Esophagus mucosa (tissue), 1 donor: ENCODE measurements around the gene METTL25B. TPM values are rescaled to one million over a fixed set of nuclear protein-coding genes. Genes with fewer than 3 reads are reported as not detected.
"Not testable (repeated sequence)": the region's sequence is repeated elsewhere in the genome, so short reads cannot be mapped to it uniquely, and the experiment has no call there.

Experiments
- ATAC-seq: fragments of 200-7000 bp; cut with Tn5 transposase; one replicate; pipeline ENCODE4 v1.9.1; 2020
- total RNA-seq: library from RNA; stranded (reverse); gene quantifications from one replicate; pipeline ENCODE4 v1.2.4, GENCODE V29; 2023
- donor health status: DM: yes; HTN: yes; CAD: no.

METTL25B gene
- total RNA-seq, 1 donor from 2014 or later: 23.5 TPM

DNA sequence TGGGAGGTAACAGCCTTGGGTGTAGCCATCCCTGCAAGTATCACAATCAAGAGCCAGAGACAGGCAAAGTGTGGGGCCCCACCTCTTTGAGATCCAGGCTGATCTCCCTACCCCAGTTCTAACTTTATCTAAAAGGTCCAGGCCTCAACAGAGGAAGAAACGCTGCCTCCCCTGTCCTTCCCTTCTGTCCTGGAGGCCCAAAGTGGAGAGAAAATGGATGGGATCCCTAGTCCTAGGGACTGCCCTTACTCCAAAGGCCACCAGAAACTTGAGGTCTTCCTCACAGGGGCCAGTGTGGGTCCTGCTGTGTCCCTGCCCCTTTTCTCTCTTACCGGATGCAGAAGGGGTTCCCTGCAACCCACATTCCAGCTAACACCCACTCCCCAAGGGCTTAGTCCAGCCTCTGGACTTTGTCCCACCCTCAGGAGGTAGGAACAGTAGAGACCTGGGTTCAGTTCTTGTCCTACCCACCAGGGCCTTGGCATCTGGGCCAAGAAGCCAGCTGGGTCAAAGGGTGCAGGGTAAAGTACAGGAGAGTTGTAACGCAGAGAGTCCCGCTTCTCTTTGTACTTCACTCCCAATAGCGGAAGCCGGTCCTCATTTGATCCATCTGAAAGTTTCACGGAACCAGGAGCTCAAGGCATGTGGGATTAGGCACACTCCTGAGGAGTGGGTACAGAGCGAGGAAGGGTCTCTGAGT lies 21.3 kb downstream of the METTL25B start:
- no peak for ATAC-seq

DNA sequence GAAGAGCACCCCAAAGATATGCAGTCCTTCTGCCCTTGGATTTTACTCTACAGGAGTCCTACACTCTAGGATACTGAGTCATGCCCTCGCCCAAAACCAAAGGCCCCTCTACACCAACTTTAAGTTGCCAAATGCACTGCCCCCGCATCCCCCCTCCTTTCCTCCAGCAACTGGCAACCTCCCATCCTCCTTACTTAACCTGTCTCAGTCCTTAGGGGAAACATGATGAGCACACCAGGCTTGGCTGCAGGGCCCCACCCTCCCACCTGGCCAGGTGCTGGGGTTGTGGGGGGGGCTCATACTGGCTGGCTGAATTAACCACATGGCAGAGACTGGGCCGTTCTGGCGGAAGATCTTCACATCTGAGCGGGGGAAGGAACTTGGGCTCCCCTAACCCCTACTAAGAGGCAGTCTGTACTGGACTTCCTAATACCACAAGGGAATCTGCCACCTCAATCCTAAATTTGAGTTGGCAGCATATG lies 22.0 kb downstream of the METTL25B start:
- ATAC-seq: peak; percentile 58

- ATAC-seq: no peak
Observed at GRCh38 chr1:156750711-156751450, 22.6 kb downstream of the METTL25B start.

GRCh38 chr1:156751451-156751756 lies 23.1 kb downstream of the METTL25B start, which contains the start of gene HDGF:
Gene HDGF (minus strand): TSS chr1:156751675. CDS start chr1:156751429, 246 bp downstream.
- no peak for ATAC-seq

GRCh38 chr1:156751757-156752481 lies 23.6 kb downstream of the METTL25B start:
- peak; percentile 85 for ATAC-seq

- no peak for ATAC-seq
Observed at GRCh38 chr1:156752843-156753482, 24.7 kb downstream of the METTL25B start.

DNA sequence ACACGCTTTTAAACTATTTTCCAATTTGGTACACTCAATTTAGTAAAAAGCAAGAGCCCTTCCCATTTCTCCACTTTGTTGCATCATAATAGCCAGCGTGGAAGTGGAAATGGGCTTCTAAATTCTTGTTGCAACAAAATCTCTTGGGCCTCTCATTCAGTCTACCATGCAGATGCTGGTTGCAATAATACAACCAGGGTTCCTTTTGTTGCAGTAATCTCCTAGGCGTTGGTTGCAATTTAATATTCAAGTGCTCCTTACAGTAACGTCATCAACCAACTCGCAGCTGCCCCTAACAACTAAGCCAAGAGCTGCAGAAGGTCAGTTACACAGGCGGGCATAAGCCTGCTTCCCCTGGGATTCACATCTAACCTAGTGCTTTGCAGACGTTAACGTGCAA lies 25.9 kb downstream of the METTL25B start:
- no peak for ATAC-seq

DNA sequence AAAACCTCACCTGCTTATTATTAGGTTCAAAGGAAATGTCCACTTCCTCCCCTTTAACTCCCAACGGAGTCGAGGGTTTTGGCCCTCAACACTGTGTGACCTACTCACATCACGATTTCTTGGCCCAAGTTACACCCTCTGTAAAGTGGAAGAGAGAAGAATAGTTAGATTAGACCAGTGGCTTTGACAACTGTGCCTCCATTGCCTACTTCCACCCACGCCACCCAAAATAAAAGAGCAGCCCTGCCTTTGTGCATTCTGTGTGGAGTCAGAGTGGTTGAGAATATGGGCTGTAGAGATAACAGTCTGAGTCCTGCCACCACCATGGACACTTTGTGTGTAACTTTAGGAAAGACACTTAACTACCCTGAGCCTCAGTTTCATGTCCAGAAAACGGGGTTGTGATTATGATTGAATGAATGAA lies 27.3 kb downstream of the METTL25B start:
- no peak for ATAC-seq

- ATAC-seq: no peak
Observed at GRCh38 chr1:156756355-156756754, 28.1 kb downstream of the METTL25B start.

DNA sequence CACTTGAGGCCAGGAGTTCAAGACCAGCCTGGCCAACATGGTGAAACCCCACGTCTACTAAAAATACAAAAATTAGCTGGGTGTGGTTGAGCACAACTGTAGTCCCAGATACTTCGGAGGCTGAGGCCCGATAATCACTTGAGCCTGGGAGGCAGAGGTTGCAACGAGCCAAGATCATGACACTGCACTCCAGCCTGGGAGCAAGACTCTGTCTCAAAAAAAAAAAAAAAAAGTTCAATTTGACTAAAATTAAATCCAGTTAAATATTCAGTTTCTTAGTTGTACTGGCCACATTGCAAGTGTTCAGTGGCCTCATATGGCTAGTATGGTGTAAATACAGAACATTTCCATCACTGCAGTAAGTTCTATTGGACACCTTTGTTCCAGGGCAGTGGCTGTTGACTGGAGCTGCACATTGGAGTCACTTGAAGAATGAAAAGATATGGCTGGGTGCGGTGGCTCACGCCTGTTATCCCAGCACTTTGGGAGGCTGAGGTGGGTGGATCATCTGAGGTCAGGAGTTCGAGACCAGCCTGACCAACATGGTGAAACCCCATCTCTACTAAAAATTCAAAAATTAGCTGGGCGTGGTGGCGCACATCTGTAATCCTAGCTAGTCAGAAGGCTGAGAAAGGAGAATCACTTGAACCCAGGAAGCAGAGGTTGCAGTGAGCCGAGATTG lies 29.4 kb downstream of the METTL25B start:
- ATAC-seq: not testable (repeated sequence)

GRCh38 chr1:156760092-156760795 lies 32.0 kb downstream of the METTL25B start:
- peak; percentile 38 for ATAC-seq

- ATAC-seq: no peak
Observed at GRCh38 chr1:156760796-156761104, 32.5 kb downstream of the METTL25B start.

- ATAC-seq: not testable (repeated sequence)
Observed at GRCh38 chr1:156765136-156765535, 36.9 kb downstream of the METTL25B start.

DNA sequence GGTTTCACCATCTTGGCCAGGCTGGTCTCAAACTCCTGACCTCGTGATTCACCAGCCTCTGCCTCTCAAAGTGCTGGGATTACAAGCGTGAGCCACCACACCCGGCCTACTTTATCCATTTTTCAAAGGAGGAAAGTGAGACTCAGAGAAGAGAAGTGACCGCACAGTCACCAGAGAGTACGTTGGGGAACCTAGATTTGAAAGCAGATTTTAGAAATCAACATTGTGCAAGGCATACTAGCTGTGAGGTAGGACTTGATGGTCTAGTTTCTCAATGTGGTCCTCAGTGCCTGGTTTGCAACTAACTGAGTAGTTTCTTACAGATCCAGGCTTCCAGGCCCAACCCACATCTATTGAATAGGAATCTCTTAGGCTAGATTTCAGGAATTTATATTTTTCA lies 37.4 kb downstream of the METTL25B start:
- ATAC-seq: no peak

GRCh38 chr1:156766298-156767100 lies 38.2 kb downstream of the METTL25B start:
- ATAC-seq: peak; percentile 60

DNA sequence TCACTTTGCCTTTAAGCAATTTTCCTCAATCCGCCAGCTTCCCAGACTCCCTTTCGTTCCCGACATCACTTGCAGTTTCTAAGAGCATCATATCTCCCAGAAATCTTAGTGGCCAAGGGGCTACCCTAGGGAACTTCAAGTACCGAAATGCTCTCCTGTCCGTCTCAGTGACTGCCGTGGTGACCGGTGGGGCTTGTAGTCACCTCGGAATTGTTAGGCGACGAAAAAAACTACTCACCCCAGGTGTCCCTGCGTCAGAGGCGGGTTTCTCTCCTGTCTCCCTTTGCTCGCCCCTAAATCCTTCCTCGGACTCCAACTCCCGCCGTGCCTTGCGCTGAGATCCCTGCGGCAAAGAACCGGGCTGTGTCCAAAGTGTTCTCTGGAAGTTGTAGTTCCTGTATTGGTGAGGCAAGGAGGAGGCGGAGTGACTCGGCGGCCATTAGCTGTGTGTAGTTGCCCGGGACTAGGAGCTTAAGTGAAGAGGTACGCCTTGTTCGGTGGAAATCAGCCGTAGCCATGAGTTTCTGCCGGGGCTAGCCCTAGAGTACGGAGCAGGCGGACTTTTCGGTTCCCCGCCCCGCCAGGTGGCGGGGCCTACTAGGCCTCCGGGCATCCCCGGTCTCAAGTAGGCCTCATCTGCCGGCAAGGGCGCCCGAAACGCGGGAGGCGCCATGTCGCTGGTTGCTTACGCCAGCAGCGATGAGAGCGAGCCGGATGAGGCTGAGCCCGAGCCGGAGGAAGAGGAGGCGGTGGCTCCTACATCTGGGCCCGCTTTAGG lies 39.0 kb downstream of the METTL25B start, which contains the start of gene PRCC:
Gene PRCC, plus strand, starts transcription at position 435 of the 778 bp plus-strand sequence. Its CDS starts 237 bp downstream, at position 672.
- peak; percentile 96 for ATAC-seq

DNA sequence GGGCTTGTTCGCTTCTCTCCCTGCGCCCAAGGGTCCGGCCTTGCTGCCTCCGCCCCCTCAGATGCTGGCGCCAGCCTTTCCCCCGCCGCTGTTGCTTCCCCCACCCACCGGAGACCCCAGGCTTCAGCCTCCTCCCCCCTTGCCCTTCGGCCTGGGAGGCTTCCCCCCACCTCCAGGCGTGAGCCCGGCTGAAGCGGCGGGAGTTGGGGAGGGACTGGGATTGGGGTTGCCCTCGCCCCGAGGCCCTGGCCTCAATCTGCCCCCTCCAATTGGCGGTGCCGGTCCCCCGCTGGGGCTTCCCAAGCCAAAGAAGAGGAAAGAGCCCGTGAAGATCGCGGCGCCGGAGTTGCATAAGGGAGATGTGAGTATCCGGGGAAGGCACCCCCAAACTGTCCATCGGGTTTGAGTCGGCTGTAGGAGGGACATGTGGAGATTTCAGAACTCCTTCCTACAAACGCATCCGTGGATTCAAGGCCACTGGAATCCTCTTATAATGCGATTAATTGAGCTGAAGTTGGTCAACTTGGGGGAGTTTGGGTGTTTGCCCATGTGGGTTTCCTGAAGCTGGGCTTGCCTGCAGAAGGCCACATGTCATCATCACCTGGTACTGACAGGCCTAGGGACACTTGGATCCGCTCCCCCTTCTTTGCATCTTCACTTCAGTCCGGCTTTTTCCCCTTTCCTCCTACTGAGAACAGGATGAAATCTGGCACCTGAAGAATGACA lies 39.8 kb downstream of the METTL25B start:
- ATAC-seq: peak; percentile 4

DNA sequence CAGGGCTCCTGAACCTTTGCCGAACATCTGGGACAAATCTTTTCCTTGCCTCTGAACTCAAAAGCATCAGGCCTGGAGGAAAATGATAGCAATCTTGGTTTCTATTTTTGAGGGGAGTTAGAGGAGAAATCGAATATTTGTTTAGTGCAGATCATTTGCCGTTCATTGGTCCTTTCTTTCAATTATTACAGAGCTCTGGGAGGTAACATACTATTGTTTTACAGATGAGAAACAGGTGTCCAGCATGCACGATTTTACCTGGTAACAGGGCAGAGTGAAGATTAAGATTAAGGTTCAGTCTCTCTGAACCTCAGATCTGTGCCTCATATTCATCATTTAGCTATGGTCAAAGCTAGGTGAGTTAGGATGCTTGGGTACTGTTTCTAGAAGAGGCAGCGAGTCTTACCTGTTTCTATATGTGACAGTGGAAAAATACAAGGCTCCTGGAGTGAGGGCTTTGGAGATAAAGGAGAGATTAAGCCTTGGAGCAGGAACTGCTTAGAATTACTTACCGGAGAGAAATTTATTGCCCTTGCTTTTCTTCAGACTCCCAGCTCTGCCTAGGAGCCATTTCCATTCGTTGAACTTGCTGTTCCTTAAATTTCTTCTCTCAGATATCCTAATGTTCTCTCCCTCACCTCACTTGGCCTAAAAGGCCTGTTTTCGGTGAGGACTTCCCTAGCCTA lies 40.5 kb downstream of the METTL25B start:
- ATAC-seq: no peak
